Activated naive CD4-positive, alpha-beta T cell treated with anti-CD3 and anti-CD28 coated beads, Interleukin-2, amount 50 U/mL, for 72 hours (primary cell): ENCODE results near the gene SYT15. TPM values are rescaled to one million over a fixed set of nuclear protein-coding genes. Genes with fewer than 3 reads are reported as not detected.
"Not testable (repeated sequence)": the region's sequence is repeated elsewhere in the genome, so short reads cannot be mapped to it uniquely, and the experiment has no call there.

Experiments
- ATAC-seq, 2 donors: fragments of 150-1000 bp; cut with Tn5 transposase; 2 replicates each; pipeline ENCODE4 v1.10.0; 2021; ENCODE audit warnings: mild to moderate bottlenecking in 2 of 2, moderate library complexity in 2 of 2
- DNase-seq, 2 donors: peaks; one replicate each; pipeline ENCODE4 v3.0.0; 2021 to 2022; ENCODE audit warnings: low spot score in 2 of 2
- H3K27ac Mint-ChIP-seq, 2 donors: one replicate each; pipeline ENCODE4 v1.8.0; 2022; ENCODE audit warnings: mild to moderate bottlenecking in 2 of 2, mixed read lengths in 2 of 2
- H3K36me3 Mint-ChIP-seq, 2 donors: one replicate each; pipeline ENCODE4 v1.8.0; 2022; ENCODE audit warnings: mixed read lengths in 2 of 2
- H3K9me3 Mint-ChIP-seq, 2 donors: one replicate each; pipeline ENCODE4 v1.8.0; 2022; ENCODE audit warnings: mixed read lengths in 2 of 2
- total RNA-seq, 2 donors: library from RNA; stranded (reverse); gene quantifications; one replicate each; pipeline ENCODE4 v1.2.3, GENCODE V29; 2022

The SYT15 gene
- total RNA-seq, result 1 to 10 TPM in 1 of 2 donors, under 1 TPM in 1; 0.27 to 1.4 TPM

- DNase-seq, H3K27ac Mint-ChIP-seq, H3K36me3 Mint-ChIP-seq, H3K9me3 Mint-ChIP-seq: not testable (repeated sequence)
- peak in 1 of 2 donors; percentile 30 for ATAC-seq
Measured at GRCh38 chr10:46578474-46579178, at the start of gene SYT15. Gene SYT15, plus strand, starts transcription at chr10:46579128. Its CDS starts 41 bp downstream, at chr10:46579169.

GRCh38 chr10:46529742-46530141, 49.2 kb upstream of the SYT15 start:
- ATAC-seq, H3K27ac Mint-ChIP-seq, DNase-seq, H3K36me3 Mint-ChIP-seq, H3K9me3 Mint-ChIP-seq: not testable (repeated sequence)

GRCh38 chr10:46530249-46531186, 48.4 kb upstream of the SYT15 start:
- no peak for DNase-seq
- no peak for ATAC-seq
- no peak overlapping the region for H3K27ac Mint-ChIP-seq
- no peaks in the 10 kb centered on the region for H3K36me3 Mint-ChIP-seq
- H3K9me3 Mint-ChIP-seq, result no peaks in the 10 kb centered on the region

- not testable (repeated sequence) for ATAC-seq, H3K9me3 Mint-ChIP-seq
Measured at GRCh38 chr10:46532256-46532655, 46.7 kb upstream of the SYT15 start.

GRCh38 chr10:46534828-46535524, 44.0 kb upstream of the SYT15 start:
- H3K36me3 Mint-ChIP-seq, result no peaks in the 10 kb centered on the region
- H3K27ac Mint-ChIP-seq, result no peak overlapping the region
- ATAC-seq (no peak), DNase-seq (no peak)
- H3K9me3 Mint-ChIP-seq, result no peaks in the 10 kb centered on the region

More at GRCh38 chr10:46532256-46532655, 46.7 kb upstream of the SYT15 start:
- not testable (repeated sequence) for DNase-seq, H3K27ac Mint-ChIP-seq, H3K36me3 Mint-ChIP-seq

- no peak for DNase-seq
- Mint-ChIP-seq H3K36me3 (peaks cover 5 to 6% of the 10 kb centered on the region in 2 donors), H3K9me3 (no peaks in the 10 kb centered on the region), H3K27ac (no peak overlapping the region)
- no peak for ATAC-seq
Measured at GRCh38 chr10:46536171-46536570, 42.8 kb upstream of the SYT15 start.

- ATAC-seq, result no peak
- DNase-seq, result no peak
- Mint-ChIP-seq H3K36me3 (peaks cover 5 to 6% of the 10 kb centered on the region in 2 donors), H3K9me3 (no peaks in the 10 kb centered on the region), H3K27ac (no peak overlapping the region)
Measured at GRCh38 chr10:46536781-46537180, 42.1 kb upstream of the SYT15 start.

GRCh38 chr10:46537309-46537708, 41.6 kb upstream of the SYT15 start:
- ATAC-seq (no peak), DNase-seq (no peak)
- Mint-ChIP-seq H3K9me3 (no peaks in the 10 kb centered on the region), H3K36me3 (peaks cover 5 to 6% of the 10 kb centered on the region in 2 donors), H3K27ac (no peak overlapping the region)

GRCh38 chr10:46538155-46538554, 40.8 kb upstream of the SYT15 start:
- Mint-ChIP-seq H3K27ac (no peak overlapping the region), H3K9me3 (no peaks in the 10 kb centered on the region), H3K36me3 (peaks cover 5 to 6% of the 10 kb centered on the region in 2 donors)
- no peak for ATAC-seq
- no peak for DNase-seq

GRCh38 chr10:46538717-46539426, 40.1 kb upstream of the SYT15 start:
- DNase-seq (no peak), ATAC-seq (no peak)
- Mint-ChIP-seq H3K9me3 (no peaks in the 10 kb centered on the region), H3K36me3 (peaks cover 5 to 6% of the 10 kb centered on the region in 2 donors), H3K27ac (no peak overlapping the region)

- no peak for ATAC-seq
- Mint-ChIP-seq H3K36me3 (peaks cover 5 to 6% of the 10 kb centered on the region in 2 donors), H3K27ac (no peak overlapping the region), H3K9me3 (no peaks in the 10 kb centered on the region)
- no peak for DNase-seq
Measured at GRCh38 chr10:46539596-46540411, 39.1 kb upstream of the SYT15 start.

GRCh38 chr10:46540412-46541016, 38.4 kb upstream of the SYT15 start:
- Mint-ChIP-seq H3K27ac (no peak overlapping the region), H3K36me3 (peaks cover 5 to 6% of the 10 kb centered on the region in 2 donors), H3K9me3 (no peaks in the 10 kb centered on the region)
- DNase-seq (no peak), ATAC-seq (no peak)

GRCh38 chr10:46541017-46541661, 37.8 kb upstream of the SYT15 start:
- ATAC-seq (no peak), DNase-seq (no peak)
- Mint-ChIP-seq H3K9me3 (no peaks in the 10 kb centered on the region), H3K36me3 (peaks cover 5 to 6% of the 10 kb centered on the region in 2 donors), H3K27ac (no peak overlapping the region)

- H3K9me3 Mint-ChIP-seq, result no peaks in the 10 kb centered on the region
- no peak overlapping the region for H3K27ac Mint-ChIP-seq
Measured at GRCh38 chr10:46541735-46542566, 37.0 kb upstream of the SYT15 start.

More at GRCh38 chr10:46541735-46542566, 37.0 kb upstream of the SYT15 start:
- ATAC-seq, result no peak
- H3K36me3 Mint-ChIP-seq, result peaks cover 5 to 6% of the 10 kb centered on the region in 2 donors
- no peak for DNase-seq
